ENCODE results near the gene LINGO3. TPM values are rescaled to one million over a fixed set of nuclear protein-coding genes. Genes with fewer than 3 reads are reported as not detected.

Gene LINGO3
- total RNA-seq, 2 experiments from 2014 or later: not detected

DNA sequence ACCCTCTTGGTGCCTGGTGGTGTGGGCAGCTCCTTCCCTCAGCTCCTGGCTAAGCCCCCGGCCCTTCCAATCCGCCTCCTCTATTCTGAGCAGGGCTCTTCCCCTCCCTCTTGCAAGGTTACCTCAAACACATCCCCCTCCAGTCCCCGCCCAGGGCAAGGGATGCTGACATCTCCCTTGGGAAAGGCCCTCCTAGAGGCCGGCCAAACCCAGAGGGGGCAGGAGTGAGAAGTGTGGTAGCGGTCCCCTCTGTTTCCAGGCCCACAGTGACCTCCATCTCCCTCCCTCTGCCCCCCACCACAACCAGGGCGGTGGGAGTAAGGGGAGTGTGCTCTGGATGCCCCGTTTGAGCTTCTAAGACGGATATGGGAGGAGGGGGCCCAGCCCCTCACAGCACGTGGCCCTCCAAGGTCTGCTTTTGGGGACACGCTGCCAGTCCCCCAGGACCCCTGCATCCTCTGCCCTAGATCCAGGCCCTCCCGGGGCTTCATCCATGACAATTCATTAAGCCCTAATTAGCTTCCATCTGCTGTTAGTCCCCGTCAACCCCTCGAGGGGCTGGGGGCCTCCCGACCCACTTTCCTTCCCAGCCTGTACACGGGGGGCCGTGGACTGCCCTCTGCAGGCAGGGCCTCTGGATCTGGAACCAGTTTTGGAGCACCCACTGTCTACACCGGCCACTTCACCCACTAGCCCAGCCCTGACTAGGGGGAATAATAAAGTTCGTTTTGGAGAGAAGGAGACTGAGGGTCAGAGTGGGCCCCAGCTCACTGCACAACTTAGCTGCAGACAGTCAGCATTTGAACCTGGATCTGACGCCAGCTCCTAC lies 2.3 kb downstream of the LINGO3 start:
- no peaks in the 10 kb centered on the region for H3K36me3 Mint-ChIP-seq (ENCODE audit: low read depth)
- DNase-seq: no peak
- CTCF ChIA-PET: interaction anchor here (1.0 to 1.2 kb wide), 2 partner anchors 44 to 86 kb away, joined by 4 read pairs; no protein-coding TSS in a partner anchor
- H3K4me1 Mint-ChIP-seq (ENCODE audit: low read depth): peaks cover 16% of the 10 kb centered on the region
- H3K4me3 Mint-ChIP-seq: no peak overlapping the region
- intact Hi-C loops (cut with micrococcal nuclease): no loop called here
- H3K9me3 Mint-ChIP-seq: no peaks in the 10 kb centered on the region
- no peak overlapping the region for H3K27ac Mint-ChIP-seq
- peaks cover 62% of the 10 kb centered on the region for H3K27me3 Mint-ChIP-seq (ENCODE audit: low read depth)

DNA sequence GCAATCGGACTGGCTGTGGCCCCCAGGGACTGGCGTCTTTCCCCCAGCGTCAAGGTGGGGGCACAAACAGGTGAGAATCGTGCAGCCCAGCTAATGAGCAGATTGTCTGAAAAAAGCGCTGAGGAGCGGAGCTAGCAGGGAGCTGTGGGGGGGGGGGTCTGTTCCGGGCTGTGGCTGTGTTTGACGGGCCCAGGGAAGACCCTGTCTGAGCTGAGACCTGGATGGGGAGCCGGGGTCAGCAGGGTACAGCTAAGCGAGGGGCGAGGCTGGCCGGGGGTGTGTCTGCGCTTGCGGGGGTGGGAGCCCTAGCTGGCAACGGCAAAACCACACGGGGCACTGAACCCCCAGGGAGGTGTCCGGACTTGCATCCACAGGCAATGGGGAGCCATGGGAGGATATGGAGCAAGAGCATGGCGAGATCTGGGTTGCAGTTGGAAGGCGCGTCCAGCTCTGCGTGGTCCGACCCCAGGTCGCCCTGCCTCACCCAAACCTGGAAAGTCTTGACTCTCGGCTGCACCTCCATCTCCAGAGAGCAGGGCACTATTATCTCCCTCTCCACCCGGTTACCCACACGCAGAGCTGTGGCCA lies 4.6 kb downstream of the LINGO3 start:
- Mint-ChIP-seq H3K27ac (no peak overlapping the region), H3K36me3 (ENCODE audit: low read depth) (no peaks in the 10 kb centered on the region), H3K4me1 (ENCODE audit: low read depth) (peaks cover 13% of the 10 kb centered on the region), H3K4me3 (peak overlapping the region; percentile 19), H3K9me3 (no peaks in the 10 kb centered on the region), H3K27me3 (ENCODE audit: low read depth) (peaks cover 41% of the 10 kb centered on the region)
- intact Hi-C loops (cut with micrococcal nuclease): no loop called here
- no peak for DNase-seq
- CTCF ChIA-PET: no interaction called here

DNA sequence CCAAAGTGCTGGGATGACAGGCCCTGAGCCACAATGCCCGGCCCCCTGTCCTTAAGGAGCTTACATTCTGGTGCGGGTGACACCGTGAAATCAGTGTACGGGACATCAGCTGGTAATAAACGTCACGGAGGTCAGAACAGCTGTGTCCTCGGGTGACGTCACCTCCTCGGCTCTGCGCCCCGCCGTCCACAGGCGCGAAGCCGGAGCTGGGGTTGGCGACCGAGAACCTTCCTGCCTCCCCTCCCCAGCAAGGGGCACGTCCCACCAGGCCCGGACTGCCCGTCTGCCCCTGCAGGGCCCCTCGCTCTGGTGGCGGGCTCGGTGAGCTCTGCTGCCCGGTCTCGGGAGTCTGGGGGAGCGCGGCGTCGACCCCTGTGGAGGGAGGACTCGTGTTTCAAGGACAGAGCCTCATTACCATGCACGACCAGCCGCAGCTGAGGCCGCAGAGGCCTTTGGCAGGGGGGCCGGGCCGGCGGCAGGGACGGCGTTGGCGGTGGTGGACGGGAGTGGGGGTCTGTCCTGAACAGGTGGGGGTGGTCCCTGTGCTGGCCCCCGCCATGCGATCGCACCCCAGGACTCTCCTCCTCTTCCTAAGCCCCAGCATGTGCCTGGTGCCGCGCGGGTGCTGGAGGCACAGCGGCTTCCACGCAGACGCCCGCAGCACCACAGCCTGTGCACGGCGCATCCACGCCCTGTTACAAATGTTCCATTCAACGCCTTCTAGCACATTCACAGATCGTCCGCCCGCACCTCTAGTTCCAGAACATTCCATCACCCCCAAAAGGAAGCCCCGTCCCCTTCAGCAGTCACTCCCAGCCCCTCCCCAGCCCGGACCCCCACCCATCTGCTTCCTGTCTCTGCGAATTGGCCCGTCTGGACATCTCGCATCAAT lies 5.4 kb downstream of the LINGO3 start:
- intact Hi-C loops (cut with micrococcal nuclease): no loop called here
- Mint-ChIP-seq H3K4me3 (peak overlapping the region; percentile 19), H3K9me3 (no peaks in the 10 kb centered on the region)

DNA sequence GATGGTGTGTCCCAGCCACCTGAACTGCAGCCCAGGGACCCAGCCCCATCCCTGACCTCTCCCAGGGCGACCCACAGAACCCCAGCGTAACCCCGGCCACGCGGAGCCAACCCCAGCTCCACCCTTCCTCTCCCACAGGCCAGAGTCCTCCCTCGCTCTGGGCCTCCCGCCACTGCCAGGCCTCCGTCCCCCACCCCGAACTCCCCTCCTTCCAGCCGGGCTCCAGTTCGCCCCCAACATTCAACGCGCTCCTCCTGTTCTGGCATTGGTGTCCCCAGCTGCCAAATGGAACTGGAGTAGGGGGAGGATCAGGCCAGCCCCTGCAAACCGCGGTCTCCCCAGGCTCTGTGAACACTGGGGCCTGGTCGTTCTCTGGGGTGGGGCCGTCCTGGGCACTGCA lies 7.4 kb downstream of the LINGO3 start:
- DNase-seq: no peak
- Mint-ChIP-seq H3K27ac (no peak overlapping the region), H3K27me3 (ENCODE audit: low read depth) (peaks cover 23% of the 10 kb centered on the region), H3K36me3 (ENCODE audit: low read depth) (no peaks in the 10 kb centered on the region), H3K4me3 (no peak overlapping the region), H3K4me1 (ENCODE audit: low read depth) (peaks cover 11% of the 10 kb centered on the region), H3K9me3 (no peaks in the 10 kb centered on the region)
- CTCF ChIA-PET: no interaction called here
- intact Hi-C loops (cut with micrococcal nuclease): no loop called here

More for the DNA sequence above, 5.4 kb downstream of the LINGO3 start:
- CTCF ChIA-PET: interaction anchor here (0.7 to 1.5 kb wide), 2 partner anchors 19 to 22 kb away, joined by 3 to 4 read pairs; no protein-coding TSS in a partner anchor
- no peak for DNase-seq
- Mint-ChIP-seq H3K36me3 (ENCODE audit: low read depth) (no peaks in the 10 kb centered on the region), H3K4me1 (ENCODE audit: low read depth) (peaks cover 13% of the 10 kb centered on the region), H3K27me3 (ENCODE audit: low read depth) (peaks cover 39% of the 10 kb centered on the region), H3K27ac (no peak overlapping the region)

DNA sequence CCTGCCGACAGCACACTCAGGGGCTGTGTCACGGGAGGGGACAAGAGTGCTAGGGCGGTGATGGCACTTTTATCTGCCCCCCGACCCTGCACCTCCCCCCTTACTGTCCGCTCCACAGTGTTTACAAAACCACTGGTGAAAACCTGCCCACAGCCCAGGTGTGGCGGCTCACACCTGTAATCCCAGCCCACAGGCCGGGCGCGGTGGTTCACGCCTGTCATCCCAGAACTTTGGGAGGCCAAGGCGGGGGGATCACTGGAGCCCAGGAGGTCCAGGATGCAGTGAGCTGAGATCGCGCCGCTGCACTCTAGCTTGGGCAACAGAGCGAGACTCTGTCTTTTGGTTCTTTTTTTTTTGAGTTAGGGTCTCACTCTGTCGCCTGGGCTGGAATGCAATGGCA lies 11.8 kb downstream of the LINGO3 start:
- peaks cover 1% of the 10 kb centered on the region for H3K36me3 Mint-ChIP-seq (ENCODE audit: low read depth)
- no peak for DNase-seq
- CTCF ChIA-PET: no interaction called here

DNA sequence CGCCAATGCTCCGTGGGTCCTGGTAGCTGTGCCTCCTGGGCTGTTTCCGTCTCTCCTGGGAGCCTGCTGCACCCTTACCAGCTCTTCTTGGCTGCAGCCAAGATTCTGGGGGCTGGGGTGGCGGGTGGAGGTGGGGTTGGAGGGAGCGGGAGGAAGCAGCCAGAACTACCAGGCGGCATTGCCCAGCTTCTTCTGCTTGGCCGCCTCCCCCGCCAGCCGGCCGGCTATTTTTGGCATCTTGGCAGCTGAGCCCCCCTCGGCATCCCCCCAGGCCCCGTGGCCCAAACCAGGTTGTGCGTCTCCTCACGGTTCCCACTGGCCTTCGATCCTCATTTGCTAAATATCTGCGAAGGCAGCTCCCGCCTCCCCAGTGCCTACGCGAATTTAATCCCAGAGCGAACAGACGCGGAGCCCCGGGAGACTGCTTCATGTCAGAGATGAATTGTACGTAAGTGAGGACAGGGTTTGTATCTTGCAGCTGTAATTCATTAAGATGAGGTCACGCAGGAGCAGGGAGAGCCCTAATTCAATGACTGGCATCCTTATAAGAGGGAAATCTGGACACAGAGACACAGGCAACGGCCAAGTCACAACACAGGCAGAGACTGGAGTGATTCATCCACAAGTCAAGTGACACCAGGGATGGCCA lies 13.1 kb downstream of the LINGO3 start:
- Mint-ChIP-seq H3K4me3 (no peak overlapping the region), H3K27ac (no peak overlapping the region), H3K4me1 (ENCODE audit: low read depth) (peaks cover 12% of the 10 kb centered on the region), H3K36me3 (ENCODE audit: low read depth) (peaks cover 2% of the 10 kb centered on the region), H3K27me3 (ENCODE audit: low read depth) (peaks cover 2% of the 10 kb centered on the region), H3K9me3 (no peaks in the 10 kb centered on the region)
- intact Hi-C loops (cut with micrococcal nuclease): no loop called here
- DNase-seq: no peak
- CTCF ChIA-PET: no interaction called here

More for the DNA sequence above, 11.8 kb downstream of the LINGO3 start:
- intact Hi-C loops (cut with micrococcal nuclease): no loop called here
- H3K4me3 Mint-ChIP-seq: no peak overlapping the region
- no peaks in the 10 kb centered on the region for H3K9me3 Mint-ChIP-seq
- H3K27me3 Mint-ChIP-seq (ENCODE audit: low read depth): no peaks in the 10 kb centered on the region
- H3K27ac Mint-ChIP-seq: no peak overlapping the region
- peaks cover 5% of the 10 kb centered on the region for H3K4me1 Mint-ChIP-seq (ENCODE audit: low read depth)

DNA sequence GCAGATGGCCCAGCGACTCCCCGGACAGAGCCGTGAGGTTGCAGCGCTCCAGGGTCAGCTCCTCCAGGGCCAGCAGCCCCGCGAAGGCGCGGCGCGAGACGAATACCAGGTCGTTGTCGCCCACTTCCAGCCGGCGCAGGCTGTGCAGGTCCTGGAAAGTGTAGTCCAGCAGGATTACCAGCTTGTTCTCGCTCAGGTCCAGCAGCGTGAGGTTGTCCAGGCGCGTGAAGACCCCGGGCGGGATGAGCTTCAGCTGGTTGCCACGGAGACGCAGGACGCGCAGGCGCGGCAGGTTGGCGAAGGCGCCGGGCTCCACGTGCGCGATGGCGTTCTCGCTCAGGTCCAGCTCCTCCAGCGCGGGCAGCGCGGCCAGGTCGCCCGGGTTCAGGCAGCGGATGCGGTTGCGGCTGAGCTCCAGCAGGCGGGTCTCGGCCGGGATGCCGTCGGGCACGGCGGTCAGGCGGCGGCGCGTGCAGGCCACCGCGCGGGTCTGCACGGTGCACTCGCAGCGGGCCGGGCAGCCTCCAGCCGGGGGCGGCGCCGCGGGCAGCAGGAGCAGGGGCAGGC lies 16.7 kb downstream of the LINGO3 start:
- H3K27me3 Mint-ChIP-seq (ENCODE audit: low read depth): peaks cover 5% of the 10 kb centered on the region
- CTCF ChIA-PET: interaction anchor here (0.6 to 1.0 kb wide), 2 partner anchors 39 to 136 kb away, joined by 3 to 4 read pairs; no protein-coding TSS in a partner anchor
- H3K4me1 Mint-ChIP-seq (ENCODE audit: low read depth): peaks cover 27% of the 10 kb centered on the region
- intact Hi-C loops (cut with micrococcal nuclease): no loop called here
- H3K27ac Mint-ChIP-seq: no peak overlapping the region
- H3K9me3 Mint-ChIP-seq: no peaks in the 10 kb centered on the region
- no peak for DNase-seq
- no peak overlapping the region for H3K4me3 Mint-ChIP-seq
- peaks cover 2% of the 10 kb centered on the region for H3K36me3 Mint-ChIP-seq (ENCODE audit: low read depth)

DNA sequence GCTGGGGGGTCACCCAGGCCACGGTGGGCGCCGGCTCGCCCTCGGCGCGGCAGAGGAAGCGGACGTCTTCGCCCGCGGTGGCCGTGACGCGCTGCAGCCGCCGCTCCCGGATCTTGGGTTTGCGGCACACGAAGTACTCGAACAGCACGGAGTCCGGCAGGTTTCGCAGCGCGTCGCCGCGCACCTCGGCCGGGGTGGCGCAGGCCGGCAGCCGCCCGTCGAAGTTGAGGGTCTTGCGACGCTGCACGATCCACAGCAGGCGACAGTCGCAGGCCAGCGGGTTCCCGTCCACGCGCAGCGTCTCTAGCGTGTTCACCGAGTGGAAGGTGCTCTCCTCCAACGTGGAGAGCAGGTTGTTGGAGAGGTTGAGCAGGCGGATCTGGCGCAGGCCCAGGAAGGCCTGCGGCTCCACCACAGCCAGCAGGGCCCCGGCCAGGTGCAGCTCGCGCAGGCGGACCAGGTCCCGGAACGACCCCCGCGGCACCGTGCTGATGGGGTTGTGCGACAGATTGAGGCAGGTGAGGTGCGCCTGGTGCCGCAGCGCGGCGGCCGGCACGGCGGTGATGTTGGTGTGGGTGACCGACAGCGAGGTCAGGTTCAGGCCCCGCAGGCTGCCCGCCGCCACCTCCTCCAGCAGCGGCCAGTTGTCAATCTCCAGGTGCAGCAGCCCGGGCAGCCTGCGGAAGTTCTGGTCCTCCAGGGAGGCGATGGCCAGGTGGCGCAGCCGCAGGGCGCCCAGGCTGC lies 17.3 kb downstream of the LINGO3 start:
- Mint-ChIP-seq H3K4me3 (peak overlapping the region; percentile 62), H3K9me3 (no peaks in the 10 kb centered on the region), H3K4me1 (ENCODE audit: low read depth) (peaks cover 27% of the 10 kb centered on the region), H3K36me3 (ENCODE audit: low read depth) (peaks cover 2% of the 10 kb centered on the region), H3K27me3 (ENCODE audit: low read depth) (peaks cover 5% of the 10 kb centered on the region), H3K27ac (no peak overlapping the region)
- CTCF ChIA-PET: interaction anchor here (0.6 to 1.0 kb wide), 2 partner anchors 39 to 135 kb away, joined by 3 to 4 read pairs; no protein-coding TSS in a partner anchor
- DNase-seq: no peak
- intact Hi-C loops (cut with micrococcal nuclease): no loop called here

DNA sequence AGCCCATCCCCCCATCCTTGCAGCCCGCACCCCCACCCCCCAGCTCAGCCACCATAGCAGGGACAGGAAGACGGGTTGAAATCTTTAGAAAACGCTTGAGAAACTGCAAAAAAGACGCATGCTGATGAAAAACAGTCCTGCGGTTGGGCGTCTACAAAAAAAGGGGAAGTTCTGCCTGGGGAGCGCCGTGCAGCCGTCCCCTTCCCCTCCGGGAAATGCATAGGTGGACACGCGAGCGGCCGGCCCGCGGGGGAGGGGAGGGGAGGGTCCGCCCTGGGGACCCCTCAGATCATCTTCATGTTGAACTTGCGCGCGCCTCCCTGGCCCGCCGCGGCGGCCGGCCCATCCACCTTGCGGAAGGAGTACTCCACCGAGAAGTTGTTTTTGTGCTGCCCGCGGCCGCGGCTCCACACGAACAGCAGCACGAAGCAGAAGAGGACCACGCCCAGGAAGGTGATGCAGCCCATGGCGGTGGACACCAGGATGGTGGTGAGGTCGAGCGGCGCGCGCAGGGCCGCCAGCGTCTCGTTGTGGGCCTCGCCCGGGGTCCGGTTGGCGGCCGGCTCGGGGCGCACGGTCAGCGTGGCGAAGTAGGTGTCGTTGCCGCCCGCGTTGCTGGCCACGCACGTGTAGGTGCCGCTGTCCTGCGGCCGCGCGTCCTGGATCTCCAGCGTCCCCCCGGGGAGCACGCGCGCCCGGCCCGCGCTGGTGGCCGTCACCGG lies 18.1 kb downstream of the LINGO3 start:
- peak overlapping the region; percentile 75 for H3K4me3 Mint-ChIP-seq
- H3K9me3 Mint-ChIP-seq: no peaks in the 10 kb centered on the region
- intact Hi-C loops (cut with micrococcal nuclease): loop anchor here (5.0 kb wide), 1 partner anchor 37 kb away; the partner anchor contains the start of genes LSM7 and SPPL2B
- CTCF ChIA-PET: interaction anchor here (1.3 to 1.4 kb wide), 2 partner anchors 16 to 31 kb away, joined by 8 to 9 read pairs; no protein-coding TSS in a partner anchor
- peak; percentile 72 for DNase-seq
- no peak overlapping the region for H3K27ac Mint-ChIP-seq
- H3K27me3 Mint-ChIP-seq (ENCODE audit: low read depth): peaks cover 5% of the 10 kb centered on the region
- peaks cover 2% of the 10 kb centered on the region for H3K36me3 Mint-ChIP-seq (ENCODE audit: low read depth)
- H3K4me1 Mint-ChIP-seq (ENCODE audit: low read depth): peaks cover 27% of the 10 kb centered on the region

DNA sequence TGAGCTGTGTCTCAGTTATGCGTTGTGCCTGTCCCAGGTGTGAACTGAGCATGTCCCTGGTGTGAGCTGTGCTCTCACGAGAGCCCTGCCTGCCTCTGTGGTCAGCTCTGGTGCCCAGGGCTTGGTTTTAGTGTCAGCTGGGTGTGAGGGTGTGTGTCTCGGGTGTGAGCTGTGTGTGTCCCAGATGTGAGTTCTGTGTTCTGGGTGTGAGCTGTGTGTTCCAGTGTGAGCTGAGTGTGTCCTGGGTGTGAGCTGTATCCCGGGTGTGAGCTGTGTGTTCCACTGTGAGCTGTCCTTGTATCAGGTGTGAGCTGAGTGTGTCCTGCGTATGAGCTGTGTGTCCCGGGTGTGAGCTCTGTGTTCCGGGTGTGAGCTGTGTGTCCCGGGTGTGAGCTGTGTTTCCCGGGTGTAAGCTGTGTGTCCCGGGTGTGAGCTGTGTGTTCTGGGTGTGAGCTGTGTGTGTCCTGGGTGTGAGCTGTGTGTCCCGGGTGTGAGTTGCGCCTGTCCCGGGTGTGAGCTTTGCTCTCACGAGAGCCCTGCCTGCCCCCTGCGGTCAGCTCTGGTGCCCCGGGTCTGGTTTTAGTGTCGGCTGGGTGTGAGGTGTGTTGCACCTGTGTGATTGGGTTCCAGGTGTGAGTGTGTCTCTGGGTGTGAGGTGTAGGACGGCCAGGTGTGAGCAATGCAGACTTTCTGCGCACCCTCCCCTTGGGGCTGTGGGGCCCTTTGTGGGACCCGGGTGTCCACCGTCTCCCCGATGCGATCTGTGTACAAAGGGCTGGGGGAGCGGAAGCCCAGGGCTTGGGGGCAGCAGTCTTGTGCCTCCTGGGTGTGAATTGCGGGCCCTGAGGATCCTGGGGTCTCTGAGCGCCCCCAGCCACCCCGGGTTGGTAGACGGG lies 18.9 kb downstream of the LINGO3 start:
- Mint-ChIP-seq H3K9me3 (no peaks in the 10 kb centered on the region), H3K4me1 (ENCODE audit: low read depth) (peaks cover 27% of the 10 kb centered on the region), H3K4me3 (peak overlapping the region; percentile 75), H3K27me3 (ENCODE audit: low read depth) (peaks cover 5% of the 10 kb centered on the region), H3K27ac (peak overlapping the region; percentile 59), H3K36me3 (ENCODE audit: low read depth) (peaks cover 2% of the 10 kb centered on the region)
- CTCF ChIA-PET: interaction anchor here (0.9 to 1.4 kb wide), 4 partner anchors 15 to 237 kb away, joined by 3 to 9 read pairs (median 6); no protein-coding TSS in a partner anchor
- DNase-seq: no peak
- intact Hi-C loops (cut with micrococcal nuclease): loop anchor here (5.0 kb wide), 1 partner anchor 38 kb away; the partner anchor contains the start of genes LSM7 and SPPL2B
